OCI-LY7 (cell line): ENCODE results near the gene RTP5. TPM values are rescaled to one million over a fixed set of nuclear protein-coding genes. Genes with fewer than 3 reads are reported as not detected.

ENCODE experiments used
- BruUV-seq: library from RNA; stranded (reverse); fragments of 400-500 nt; replicated peaks from 2 replicates; lab custom pipeline; 2021; lab: Mats Ljungman, UMichigan
- CTCF ChIA-PET: fragments of 300-600 bp; sonication (Branson Sonifier 250); formaldehyde crosslinking; loops from one replicate; lab custom pipeline; 2022; ENCODE audit warnings: antibody characterized with exemption; ENCODE audit not compliant: unreplicated experiment; lab: Charles Lee
- POLR2A ChIA-PET: fragments of 300-600 bp; sonication (Branson Sonifier 250); formaldehyde crosslinking; loops from one replicate; lab custom pipeline; 2022; ENCODE audit warnings: antibody characterized with exemption; lab: Charles Lee
- DNase-seq: peaks from one replicate; pipeline ENCODE4 v3.0.0-alpha.2; 2015; ENCODE audit warnings: low spot score
- H2AFZ ChIP-seq: fragments of 200-600 bp; sonication (generic), shearing (Covaris generic); 2 replicates; pipeline ENCODE4 v1.6.1; 2014; ENCODE audit warnings: mild to moderate bottlenecking, antibody characterized with exemption, low read length, moderate library complexity
- H3K27ac ChIP-seq: fragments of 200-600 bp; sonication (generic); 2 replicates; pipeline ENCODE4 v1.5.1; 2014; ENCODE audit warnings: mixed run types, low read depth, mild to moderate bottlenecking, moderate library complexity, low read length, inconsistent platforms; ENCODE audit not compliant: poor library complexity, severe bottlenecking
- H3K36me3 ChIP-seq: fragments of 200-600 bp; sonication (generic); 2 replicates; pipeline ENCODE4 v1.6.1; 2014; ENCODE audit warnings: mild to moderate bottlenecking, antibody characterized with exemption, low read length, moderate library complexity, mixed read lengths; ENCODE audit not compliant: insufficient read depth
- H3K4me1 ChIP-seq: fragments of 200-600 bp; sonication (generic); 2 replicates; pipeline ENCODE4 v1.5.1; 2014; ENCODE audit warnings: mild to moderate bottlenecking, low read length; ENCODE audit not compliant: insufficient read depth, poor library complexity, severe bottlenecking
- H3K4me2 ChIP-seq: fragments of 200-600 bp; sonication (generic); 2 replicates; pipeline ENCODE4 v1.6.1; 2014; ENCODE audit warnings: mild to moderate bottlenecking, low read length
- H3K4me3 ChIP-seq: fragments of 200-600 bp; sonication (generic); 2 replicates; pipeline ENCODE4 v1.5.1; 2014; ENCODE audit warnings: mild to moderate bottlenecking, low read depth, low read length; ENCODE audit not compliant: poor library complexity, severe bottlenecking
- H3K79me2 ChIP-seq: fragments of 200-600 bp; sonication (generic); 2 replicates; pipeline ENCODE4 v1.6.1; 2016; ENCODE audit warnings: low read depth, mild to moderate bottlenecking, low read length, moderate library complexity, mixed read lengths; ENCODE audit not compliant: insufficient read depth
- H3K9me2 ChIP-seq: fragments of 200-600 bp; sonication (generic); 2 replicates; pipeline ENCODE4 v1.6.1; 2016; ENCODE audit warnings: mild to moderate bottlenecking, low read length, mixed read lengths; ENCODE audit not compliant: insufficient read depth
- H3K9me3 ChIP-seq: fragments of 200-600 bp; sonication (generic); 2 replicates; pipeline ENCODE4 v1.6.1; 2014; ENCODE audit warnings: mild to moderate bottlenecking, mixed run types, low read length, mixed read lengths
- H4K20me1 ChIP-seq: fragments of 200-600 bp; sonication (generic); 2 replicates; pipeline ENCODE4 v1.6.1; 2014; ENCODE audit warnings: mild to moderate bottlenecking, antibody characterized with exemption, low read length, moderate library complexity, mixed read lengths; ENCODE audit not compliant: insufficient read depth
- EZH2phosphoT487 ChIP-seq: fragments of 200-600 bp; sonication (generic); IDR thresholded peaks from 2 replicates; pipeline ENCODE4 v1.6.1; 2018; ENCODE audit warnings: low read depth, borderline replicate concordance, mild to moderate bottlenecking, mixed run types, antibody characterized with exemption, low read length, moderate library complexity, mixed read lengths
- intact Hi-C: fragments of 100-400 bp; cut with micrococcal nuclease; formaldehyde crosslinking; loops from one replicate; pipeline ENCODE4 v1.10.0; 2022; ENCODE audit not compliant: unreplicated experiment
- total RNA-seq, 2 experiments: library from RNA; depleted of rRNA in 1 of 2; stranded (reverse); fragments of >200 nt in 1 of 2; shearing (Covaris generic) in 1 of 2; gene quantifications; 2 replicates each; pipeline ENCODE4 v1.2.3, GENCODE V29; 2014 to 2022
- TF ChIP-seq, protein P1 (sequence below): fragments of 200-600 bp; sonication (generic); conservative IDR thresholded peaks from 2 replicates; pipeline ENCODE4 v1.5.1; 2014; ENCODE audit warnings: mild to moderate bottlenecking, antibody characterized with exemption, low read length, moderate library complexity, mixed read lengths

Gene RTP5
- total RNA-seq, 2 experiments from 2014 or later: not detected

- H2AFZ ChIP-seq: no peak overlapping the region
- no peaks in the 10 kb centered on the region for H3K9me3 ChIP-seq
- H3K36me3 ChIP-seq: no peaks in the 10 kb centered on the region
- DNase-seq: no peak
- H4K20me1 ChIP-seq: no peaks in the 10 kb centered on the region
- BruUV-seq: no TSS peak
- H3K27ac ChIP-seq: no peak overlapping the region
- POLR2A ChIA-PET: no interaction called here
- intact Hi-C loops: no loop called here
- no peak for TF ChIP-seq EZH2phosphoT487
- TF ChIP-seq, protein P1, sequence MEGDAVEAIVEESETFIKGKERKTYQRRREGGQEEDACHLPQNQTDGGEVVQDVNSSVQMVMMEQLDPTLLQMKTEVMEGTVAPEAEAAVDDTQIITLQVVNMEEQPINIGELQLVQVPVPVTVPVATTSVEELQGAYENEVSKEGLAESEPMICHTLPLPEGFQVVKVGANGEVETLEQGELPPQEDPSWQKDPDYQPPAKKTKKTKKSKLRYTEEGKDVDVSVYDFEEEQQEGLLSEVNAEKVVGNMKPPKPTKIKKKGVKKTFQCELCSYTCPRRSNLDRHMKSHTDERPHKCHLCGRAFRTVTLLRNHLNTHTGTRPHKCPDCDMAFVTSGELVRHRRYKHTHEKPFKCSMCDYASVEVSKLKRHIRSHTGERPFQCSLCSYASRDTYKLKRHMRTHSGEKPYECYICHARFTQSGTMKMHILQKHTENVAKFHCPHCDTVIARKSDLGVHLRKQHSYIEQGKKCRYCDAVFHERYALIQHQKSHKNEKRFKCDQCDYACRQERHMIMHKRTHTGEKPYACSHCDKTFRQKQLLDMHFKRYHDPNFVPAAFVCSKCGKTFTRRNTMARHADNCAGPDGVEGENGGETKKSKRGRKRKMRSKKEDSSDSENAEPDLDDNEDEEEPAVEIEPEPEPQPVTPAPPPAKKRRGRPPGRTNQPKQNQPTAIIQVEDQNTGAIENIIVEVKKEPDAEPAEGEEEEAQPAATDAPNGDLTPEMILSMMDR: no peak
- CTCF ChIA-PET: no interaction called here
- no peaks in the 10 kb centered on the region for H3K9me2 ChIP-seq
- H3K4me1 ChIP-seq: no peaks in the 10 kb centered on the region
- H3K4me2 ChIP-seq: no peak overlapping the region
- no peaks in the 10 kb centered on the region for H3K79me2 ChIP-seq
- H3K4me3 ChIP-seq: no peak overlapping the region
These were observed 20.5 kb upstream of the RTP5 start for GRCh38 chr2:241848761-241849615.

GRCh38 chr2:241849616-241850543 is 19.6 kb upstream of the RTP5 start:
- intact Hi-C loops: no loop called here
- POLR2A ChIA-PET: no interaction called here

More at GRCh38 chr2:241849616-241850543, 19.6 kb upstream of the RTP5 start:
- Histone ChIP-seq H3K4me2 (no peak overlapping the region), H3K79me2 (no peaks in the 10 kb centered on the region), H3K4me1 (no peaks in the 10 kb centered on the region), H3K4me3 (no peak overlapping the region), H2AFZ (no peak overlapping the region), H3K36me3 (no peaks in the 10 kb centered on the region), H4K20me1 (no peaks in the 10 kb centered on the region), H3K9me2 (no peaks in the 10 kb centered on the region), H3K27ac (no peak overlapping the region), H3K9me3 (no peaks in the 10 kb centered on the region)
- no TSS peak for BruUV-seq
- CTCF ChIA-PET: no interaction called here
- no peak for TF ChIP-seq EZH2phosphoT487
- TF ChIP-seq, protein P1: no peak
- no peak for DNase-seq
